Esophagus squamous epithelium (tissue), 5 donors: ENCODE results near the gene LYZL6. TPM values are rescaled to one million over a fixed set of nuclear protein-coding genes. Genes with fewer than 3 reads are reported as not detected.

Source experiments
- DNase-seq: peaks from one replicate; lab custom pipeline; 2025; lab: John Stamatoyannopoulos, UW
- H3K27ac ChIP-seq, 4 donors: fragments of 200-600 bp; sonication (generic); one replicate each; pipeline ENCODE4 v1.5.1; 2016 to 2019; ENCODE audit warnings: mild to moderate bottlenecking in 1 of 4
- H3K27me3 ChIP-seq, 4 donors: fragments of 200-600 bp; sonication (generic); 1 replicate in 3 of 4; 2 replicates in 1 of 4; pipeline versions ENCODE4 v1.5.1 to v1.6.0; 2017 to 2021; ENCODE audit warnings: antibody characterized with exemption in 1 of 4
- H3K36me3 ChIP-seq, 3 donors: fragments of 200-600 bp; sonication (generic); one replicate each; pipeline ENCODE4 v1.5.1; 2016 to 2019
- H3K4me1 ChIP-seq, 3 donors: fragments of 200-600 bp; sonication (generic); one replicate each; pipeline ENCODE4 v1.5.1; 2017 to 2019
- H3K4me3 ChIP-seq, 4 donors: fragments of 200-600 bp; sonication (generic); 1 replicate in 3 of 4; 2 replicates in 1 of 4; pipeline ENCODE4 v1.5.1; 2016 to 2019; ENCODE audit warnings: mild to moderate bottlenecking in 2 of 4, moderate library complexity in 1 of 4
- H3K9me3 ChIP-seq, 3 donors: fragments of 200-600 bp; sonication (generic); one replicate each; pipeline ENCODE4 v1.5.1; 2016 to 2019
- POLR2A ChIP-seq, 4 donors: fragments of 450-650 bp; IDR thresholded peaks; one replicate each; pipeline ENCODE4 v1.6.1; 2017; ENCODE audit warnings: antibody characterized with exemption in 4 of 4, mild to moderate bottlenecking in 4 of 4, moderate library complexity in 3 of 4
- WGBS, 2 donors: methylation state at CpG; one replicate each; pipeline ENCODE4 v1.1.5; 2018; 5-methylcytosine and 5-hydroxymethylcytosine counted together
- intact Hi-C: fragments of 100-400 bp; cut with DNase I; formaldehyde crosslinking; loops from one replicate; pipeline ENCODE4 v1.15.0; 2022
- total RNA-seq, 4 donors: library from RNA; depleted of rRNA; stranded (reverse); fragments of >200 nt; gene quantifications; one replicate each; pipeline ENCODE4 v1.1.0, GENCODE V29; 2016
- TF ChIP-seq, protein P1 (sequence below), 6 experiments: fragments of 450-650 bp in 4 of 6; fragments of 200-600 bp in 2 of 6; sonication (generic) in 2 of 6; IDR thresholded peaks; one replicate each; pipeline ENCODE4 v1.5.1; 2016 to 2019; ENCODE audit warnings: antibody characterized with exemption in 6 of 6, mild to moderate bottlenecking in 4 of 6, moderate library complexity in 4 of 6
- donor health status: DM: yes; HTN: yes; CAD: no.

LYZL6 gene
- total RNA-seq, 4 donors from 2014 or later, result not detected

DNA sequence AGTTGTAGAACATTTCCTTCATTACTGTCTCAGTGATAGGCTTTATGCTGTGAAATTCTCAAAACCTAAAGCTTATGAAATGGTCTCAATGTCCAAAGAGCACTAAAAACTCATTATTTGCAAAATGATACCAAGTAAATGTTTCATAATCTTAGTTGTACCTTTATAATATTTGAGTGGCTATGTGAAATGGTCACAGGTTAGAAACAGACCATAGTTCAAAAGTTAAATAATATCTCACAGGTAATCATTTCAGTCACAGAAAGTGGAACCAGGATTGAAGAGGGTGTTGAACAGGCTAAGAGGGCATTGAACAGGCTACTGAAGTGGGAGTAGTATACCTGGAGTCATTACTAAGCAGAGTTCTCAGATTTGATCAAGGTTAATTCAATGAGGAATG is 15.8 kb downstream of the LYZL6 start:
- TF ChIP-seq POLR2A (IDR thresholded peaks at IDR 0.05), result no peak
- TF ChIP-seq, protein P1, sequence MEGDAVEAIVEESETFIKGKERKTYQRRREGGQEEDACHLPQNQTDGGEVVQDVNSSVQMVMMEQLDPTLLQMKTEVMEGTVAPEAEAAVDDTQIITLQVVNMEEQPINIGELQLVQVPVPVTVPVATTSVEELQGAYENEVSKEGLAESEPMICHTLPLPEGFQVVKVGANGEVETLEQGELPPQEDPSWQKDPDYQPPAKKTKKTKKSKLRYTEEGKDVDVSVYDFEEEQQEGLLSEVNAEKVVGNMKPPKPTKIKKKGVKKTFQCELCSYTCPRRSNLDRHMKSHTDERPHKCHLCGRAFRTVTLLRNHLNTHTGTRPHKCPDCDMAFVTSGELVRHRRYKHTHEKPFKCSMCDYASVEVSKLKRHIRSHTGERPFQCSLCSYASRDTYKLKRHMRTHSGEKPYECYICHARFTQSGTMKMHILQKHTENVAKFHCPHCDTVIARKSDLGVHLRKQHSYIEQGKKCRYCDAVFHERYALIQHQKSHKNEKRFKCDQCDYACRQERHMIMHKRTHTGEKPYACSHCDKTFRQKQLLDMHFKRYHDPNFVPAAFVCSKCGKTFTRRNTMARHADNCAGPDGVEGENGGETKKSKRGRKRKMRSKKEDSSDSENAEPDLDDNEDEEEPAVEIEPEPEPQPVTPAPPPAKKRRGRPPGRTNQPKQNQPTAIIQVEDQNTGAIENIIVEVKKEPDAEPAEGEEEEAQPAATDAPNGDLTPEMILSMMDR (IDR thresholded peaks at IDR 0.05), result no peak
- DNase-seq, result no peak
- Histone ChIP-seq H3K36me3 (no peaks in the 10 kb centered on the region), H3K27ac (no peak overlapping the region), H3K9me3 (no peaks in the 10 kb centered on the region), H3K4me1 (peaks cover 8 to 21% (median 11%) of the 10 kb centered on the region in 3 donors), H3K4me3 (no peak overlapping the region), H3K27me3 (peaks cover 0 to 21% (median 0%) of the 10 kb centered on the region in 4 donors)
- intact Hi-C loops, result no loop called here

- intact Hi-C loops, result no loop called here
- 93 to 95% methylated on average over 6 of the region's 6 CpGs for WGBS, 2 donors
- Histone ChIP-seq H3K36me3 (no peaks in the 10 kb centered on the region), H3K4me3 (no peak overlapping the region), H3K27me3 (peaks cover 0 to 5% (median 0%) of the 10 kb centered on the region in 4 donors), H3K9me3 (no peaks in the 10 kb centered on the region), H3K27ac (no peak overlapping the region), H3K4me1 (no peaks in the 10 kb centered on the region)
- no peak for DNase-seq
- TF ChIP-seq, protein P1 (IDR thresholded peaks at IDR 0.05), result no peak
- no peak for TF ChIP-seq POLR2A (IDR thresholded peaks at IDR 0.05)
These were observed 19.9 kb downstream of the LYZL6 start for GRCh38 chr17:35923609-35924114.

- intact Hi-C loops, result no loop called here
- H3K9me3 ChIP-seq, result no peaks in the 10 kb centered on the region
- H3K4me3 ChIP-seq, result no peak overlapping the region
- TF ChIP-seq POLR2A (IDR thresholded peaks at IDR 0.05), result no peak
- TF ChIP-seq, protein P1 (IDR thresholded peaks at IDR 0.05), result no peak
- H3K27ac ChIP-seq, result no peak overlapping the region
- peaks cover 0 to 7% (median 0%) of the 10 kb centered on the region in 3 donors for H3K4me1 ChIP-seq
- no peak for DNase-seq
- 85 to 86% methylated on average over 1 of the region's 1 CpG for WGBS, 2 donors
- H3K27me3 ChIP-seq, result peaks cover 0 to 6% (median 0%) of the 10 kb centered on the region in 4 donors
- no peaks in the 10 kb centered on the region for H3K36me3 ChIP-seq
These were observed 23.3 kb downstream of the LYZL6 start for GRCh38 chr17:35920229-35920628.

- intact Hi-C loops, result no loop called here
- Histone ChIP-seq H3K4me3 (no peak overlapping the region), H3K9me3 (no peaks in the 10 kb centered on the region), H3K36me3 (no peaks in the 10 kb centered on the region), H3K27me3 (peaks cover 0 to 6% (median 0%) of the 10 kb centered on the region in 4 donors), H3K4me1 (peaks cover 0 to 7% (median 0%) of the 10 kb centered on the region in 3 donors), H3K27ac (no peak overlapping the region)
- no peak for DNase-seq
- 35 to 43% methylated on average over 3 of the region's 3 CpGs for WGBS, 2 donors
- TF ChIP-seq, protein P1 (IDR thresholded peaks at IDR 0.05), result no peak
- TF ChIP-seq POLR2A (IDR thresholded peaks at IDR 0.05), result no peak
These were observed 24.8 kb downstream of the LYZL6 start for GRCh38 chr17:35918665-35919064.

DNA sequence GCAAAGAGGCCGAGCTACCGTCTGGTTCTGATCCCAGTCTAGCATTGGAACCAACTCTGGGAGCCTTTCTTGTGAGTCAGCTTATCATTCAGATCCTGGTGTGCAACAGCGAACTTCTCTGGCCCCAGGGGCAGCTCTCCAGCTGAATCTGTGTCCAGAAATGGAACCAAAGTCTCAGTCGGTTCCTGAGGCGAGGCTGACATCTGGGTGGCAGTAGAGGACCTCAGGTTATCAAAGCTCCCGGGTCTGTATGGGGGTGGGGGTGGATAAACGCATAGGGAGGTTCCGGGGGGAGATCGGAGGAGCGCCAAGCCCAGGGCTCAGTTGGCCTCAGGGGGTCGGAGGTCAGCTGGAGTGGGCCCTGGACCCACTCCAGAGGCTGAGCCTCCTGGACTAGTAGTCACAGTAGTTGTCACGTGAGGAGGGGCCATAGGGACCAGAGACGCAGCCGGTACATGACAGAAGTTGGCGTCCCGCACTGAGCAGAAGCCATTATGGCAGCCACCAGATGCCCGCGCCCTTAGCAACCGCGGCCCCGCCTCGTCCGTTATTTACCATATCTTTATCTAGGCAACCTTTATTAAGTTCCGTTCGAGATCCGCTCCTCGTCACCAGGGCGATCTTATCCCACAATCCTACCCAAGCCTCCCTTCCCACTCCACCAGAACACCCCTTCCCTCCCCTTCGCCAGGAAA is 25.8 kb downstream of the LYZL6 start:
- H3K4me1 ChIP-seq, result peaks cover 0 to 7% (median 0%) of the 10 kb centered on the region in 3 donors
- no peak overlapping the region for H3K27ac ChIP-seq
- no peak for TF ChIP-seq POLR2A (IDR thresholded peaks at IDR 0.05)
- TF ChIP-seq, protein P1 (IDR thresholded peaks at IDR 0.05), result no peak
- 93 to 96% methylated on average over 15 to 20 of the region's 29 CpGs for WGBS, 2 donors
- H3K36me3 ChIP-seq, result no peaks in the 10 kb centered on the region
- no peak overlapping the region for H3K4me3 ChIP-seq
- intact Hi-C loops, result no loop called here
- DNase-seq, result no peak
- H3K9me3 ChIP-seq, result no peaks in the 10 kb centered on the region
- peaks cover 0 to 6% (median 0%) of the 10 kb centered on the region in 4 donors for H3K27me3 ChIP-seq
